ENCODE results near the gene RIOX2. TPM values are rescaled to one million over a fixed set of nuclear protein-coding genes. Genes with fewer than 3 reads are reported as not detected.

The RIOX2 gene
- total RNA-seq, 2 experiments from 2014 or later, result 26.8 to 32.0 TPM

GRCh38 chr3:97993526-97993925 is 21.3 kb upstream of the RIOX2 start:
- no peak overlapping the region for H2AFZ ChIP-seq (ENCODE audit: low read length)
- H3K27ac ChIP-seq (ENCODE audit: low read depth, low read length, poor library complexity, severe bottlenecking), result no peak overlapping the region
- no peak overlapping the region for H3K4me2 ChIP-seq (ENCODE audit: low read length)
- intact Hi-C loops (cut with micrococcal nuclease; ENCODE audit: unreplicated experiment), result no loop called here
- TF ChIP-seq EZH2phosphoT487 (IDR thresholded peaks at IDR 0.05; ENCODE audit: borderline replicate concordance, low read depth, low read length) (no peak), CTCF (conservative IDR thresholded peaks at IDR 0.05; ENCODE audit: low read length) (no peak)
- H4K20me1 ChIP-seq (ENCODE audit: insufficient read depth, low read length), result no peaks in the 10 kb centered on the region
- no peaks in the 10 kb centered on the region for H3K79me2 ChIP-seq (ENCODE audit: insufficient read depth, low read depth, low read length)
- CTCF ChIA-PET (ENCODE audit: unreplicated experiment), result no interaction called here
- no peaks in the 10 kb centered on the region for H3K4me1 ChIP-seq (ENCODE audit: insufficient read depth, low read length, poor library complexity, severe bottlenecking)
- no peak for DNase-seq (ENCODE audit: low spot score)
- H3K9me3 ChIP-seq (ENCODE audit: low read length), result no peaks in the 10 kb centered on the region
- BruUV-seq (replicated peaks), result no TSS peak
- H3K9me2 ChIP-seq (ENCODE audit: insufficient read depth, low read length), result no peaks in the 10 kb centered on the region
- H3K4me3 ChIP-seq (ENCODE audit: low read depth, low read length, poor library complexity, severe bottlenecking), result no peak overlapping the region
- POLR2A ChIA-PET, result interaction anchor here (0.8 kb wide), 1 partner anchor 46 kb away, joined by 3 read pairs; no protein-coding TSS in a partner anchor
- H3K36me3 ChIP-seq (ENCODE audit: insufficient read depth, low read length), result no peaks in the 10 kb centered on the region

- no TSS peak for BruUV-seq (replicated peaks)
- TF ChIP-seq CTCF (conservative IDR thresholded peaks at IDR 0.05; ENCODE audit: low read length), result no peak
- TF ChIP-seq EZH2phosphoT487 (IDR thresholded peaks at IDR 0.05; ENCODE audit: borderline replicate concordance, low read depth, low read length), result no peak
- no peak for DNase-seq (ENCODE audit: low spot score)
- no peak overlapping the region for H3K27ac ChIP-seq (ENCODE audit: low read depth, low read length, poor library complexity, severe bottlenecking)
- H3K4me3 ChIP-seq (ENCODE audit: low read depth, low read length, poor library complexity, severe bottlenecking), result no peak overlapping the region
- POLR2A ChIA-PET, result interaction anchor here (0.8 to 1.0 kb wide), 2 partner anchors 16 to 45 kb away, joined by 3 read pairs; no protein-coding TSS in a partner anchor
- no peaks in the 10 kb centered on the region for H3K9me2 ChIP-seq (ENCODE audit: insufficient read depth, low read length)
- intact Hi-C loops (cut with micrococcal nuclease; ENCODE audit: unreplicated experiment), result no loop called here
- H2AFZ ChIP-seq (ENCODE audit: low read length), result no peak overlapping the region
- H3K9me3 ChIP-seq (ENCODE audit: low read length), result no peaks in the 10 kb centered on the region
- H3K4me1 ChIP-seq (ENCODE audit: insufficient read depth, low read length, poor library complexity, severe bottlenecking), result no peaks in the 10 kb centered on the region
- H4K20me1 ChIP-seq (ENCODE audit: insufficient read depth, low read length), result no peaks in the 10 kb centered on the region
- no peaks in the 10 kb centered on the region for H3K36me3 ChIP-seq (ENCODE audit: insufficient read depth, low read length)
- H3K79me2 ChIP-seq (ENCODE audit: insufficient read depth, low read depth, low read length), result no peaks in the 10 kb centered on the region
- no peak overlapping the region for H3K4me2 ChIP-seq (ENCODE audit: low read length)
- CTCF ChIA-PET (ENCODE audit: unreplicated experiment), result no interaction called here
Measured at GRCh38 chr3:97992547-97993173, 20.4 kb upstream of the RIOX2 start.

GRCh38 chr3:97991293-97991682 is 19.1 kb upstream of the RIOX2 start:
- intact Hi-C loops (cut with micrococcal nuclease; ENCODE audit: unreplicated experiment), result no loop called here
- no TSS peak for BruUV-seq (replicated peaks)
- no peaks in the 10 kb centered on the region for H3K9me3 ChIP-seq (ENCODE audit: low read length)
- H3K4me2 ChIP-seq (ENCODE audit: low read length), result no peak overlapping the region
- DNase-seq (ENCODE audit: low spot score), result no peak
- no peak for TF ChIP-seq CTCF (conservative IDR thresholded peaks at IDR 0.05; ENCODE audit: low read length)
- no peak overlapping the region for H3K27ac ChIP-seq (ENCODE audit: low read depth, low read length, poor library complexity, severe bottlenecking)
- no peak overlapping the region for H2AFZ ChIP-seq (ENCODE audit: low read length)
- no peaks in the 10 kb centered on the region for H3K4me1 ChIP-seq (ENCODE audit: insufficient read depth, low read length, poor library complexity, severe bottlenecking)
- H4K20me1 ChIP-seq (ENCODE audit: insufficient read depth, low read length), result no peaks in the 10 kb centered on the region
- H3K4me3 ChIP-seq (ENCODE audit: low read depth, low read length, poor library complexity, severe bottlenecking), result no peak overlapping the region
- CTCF ChIA-PET (ENCODE audit: unreplicated experiment), result no interaction called here
- no peaks in the 10 kb centered on the region for H3K9me2 ChIP-seq (ENCODE audit: insufficient read depth, low read length)
- H3K36me3 ChIP-seq (ENCODE audit: insufficient read depth, low read length), result no peaks in the 10 kb centered on the region
- no peaks in the 10 kb centered on the region for H3K79me2 ChIP-seq (ENCODE audit: insufficient read depth, low read depth, low read length)
- POLR2A ChIA-PET, result interaction anchor here (0.5 kb wide), 1 partner anchor 29 kb away, joined by 5 read pairs; no protein-coding TSS in a partner anchor

Measured in OCI-LY7 (cell line).